D721Med (cell line): ENCODE measurements around the gene CRYZL1.

Experiments used
- DNase-seq: peaks from one replicate; pipeline ENCODE4 v3.0.0; 2011; ENCODE audit warnings: low spot score; ENCODE audit not compliant: insufficient read length
- FAIRE-seq: peaks from 2 replicates; lab custom pipeline; 2011; peaks lifted over from hg19 to GRCh38; lab: Jason Lieb, UNC
- CTCF ChIP-seq: IDR thresholded peaks from 2 replicates; pipeline ENCODE4 v1.5.1; 2012; ENCODE audit warnings: mild to moderate bottlenecking, control low read depth; ENCODE audit not compliant: insufficient read depth; ENCODE audit errors: missing control alignments

The CRYZL1 gene

DNA sequence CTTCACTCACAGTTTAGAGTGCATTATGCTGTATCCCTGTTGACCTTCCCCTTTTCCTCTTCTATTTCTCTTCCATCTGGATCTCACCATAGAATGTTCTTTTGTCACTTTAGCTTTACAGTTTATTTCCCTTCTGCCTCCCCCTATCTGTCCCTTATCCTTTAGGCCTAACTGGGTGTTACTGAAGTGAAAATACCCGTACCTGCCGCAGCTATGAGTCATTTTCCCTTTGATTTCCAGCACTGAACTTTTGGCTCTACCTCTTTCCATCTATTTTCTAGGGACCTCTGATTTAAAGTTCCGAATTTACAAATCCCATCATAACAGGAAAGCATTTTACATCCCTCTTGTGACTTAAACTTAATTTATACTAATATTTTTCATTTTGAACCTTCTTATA lies 20.5 kb upstream of the CRYZL1 start:
- DNase-seq (no peak), FAIRE-seq (no peak)
- no peak for TF ChIP-seq CTCF

GRCh38 chr21:33661146-33661545 lies 19.6 kb upstream of the CRYZL1 start:
- FAIRE-seq = no peak
- no peak for DNase-seq
- no peak for TF ChIP-seq CTCF

GRCh38 chr21:33660406-33660805 lies 18.9 kb upstream of the CRYZL1 start:
- TF ChIP-seq CTCF = no peak
- DNase-seq (no peak), FAIRE-seq (no peak)

DNA sequence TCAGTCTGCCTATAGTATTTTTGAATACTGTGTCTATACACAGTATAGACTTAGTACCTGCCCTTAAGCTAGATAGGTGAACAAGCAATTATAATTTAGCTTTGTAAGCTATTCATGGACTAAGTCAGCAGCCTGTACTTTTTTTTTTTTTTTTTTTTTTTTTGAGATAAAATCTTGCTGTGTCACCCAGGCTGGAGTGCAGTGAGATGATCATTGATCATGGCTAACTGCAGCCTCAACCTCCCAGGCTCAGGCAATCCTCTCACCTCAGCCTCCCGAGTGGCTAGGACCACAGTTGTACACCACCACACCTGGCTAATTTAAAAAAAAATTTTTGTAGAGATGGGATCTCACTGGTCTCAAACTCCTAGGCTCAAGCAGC lies 18.0 kb upstream of the CRYZL1 start:
- DNase-seq (no peak), FAIRE-seq (no peak)
- TF ChIP-seq CTCF = no peak

DNA sequence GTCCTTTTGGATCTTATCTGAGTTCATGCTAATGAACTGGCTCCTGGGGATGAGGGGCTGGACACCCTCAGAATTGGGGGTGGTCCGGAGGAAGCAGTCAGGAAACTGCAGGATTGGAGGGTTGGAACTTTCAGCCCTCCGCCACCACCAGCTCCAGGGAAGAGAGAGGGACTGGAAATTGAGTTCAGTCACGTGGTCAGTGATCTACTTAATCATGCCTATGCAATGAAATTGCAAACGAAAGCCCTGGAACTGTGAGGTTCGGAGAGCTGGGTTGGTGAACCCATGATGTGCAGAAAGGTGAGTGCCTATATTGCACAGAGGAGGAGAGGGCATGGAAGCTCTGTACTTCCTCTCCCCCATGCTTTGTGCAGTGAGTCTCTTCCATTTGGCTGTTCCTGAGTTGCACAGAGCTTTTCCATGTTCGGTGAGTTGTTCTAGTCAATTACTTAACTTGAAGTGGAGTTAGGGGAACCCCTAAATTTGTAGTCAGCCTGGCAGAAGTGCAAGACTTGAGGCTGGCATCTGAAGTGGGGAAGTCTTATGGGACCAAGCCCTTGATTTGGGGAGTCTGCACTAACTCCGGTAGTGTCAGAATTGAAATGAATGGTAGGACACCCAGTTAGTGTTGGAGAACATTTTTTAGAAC lies 17.5 kb upstream of the CRYZL1 start:
- TF ChIP-seq CTCF = no peak
- FAIRE-seq = no peak
- DNase-seq = no peak

DNA sequence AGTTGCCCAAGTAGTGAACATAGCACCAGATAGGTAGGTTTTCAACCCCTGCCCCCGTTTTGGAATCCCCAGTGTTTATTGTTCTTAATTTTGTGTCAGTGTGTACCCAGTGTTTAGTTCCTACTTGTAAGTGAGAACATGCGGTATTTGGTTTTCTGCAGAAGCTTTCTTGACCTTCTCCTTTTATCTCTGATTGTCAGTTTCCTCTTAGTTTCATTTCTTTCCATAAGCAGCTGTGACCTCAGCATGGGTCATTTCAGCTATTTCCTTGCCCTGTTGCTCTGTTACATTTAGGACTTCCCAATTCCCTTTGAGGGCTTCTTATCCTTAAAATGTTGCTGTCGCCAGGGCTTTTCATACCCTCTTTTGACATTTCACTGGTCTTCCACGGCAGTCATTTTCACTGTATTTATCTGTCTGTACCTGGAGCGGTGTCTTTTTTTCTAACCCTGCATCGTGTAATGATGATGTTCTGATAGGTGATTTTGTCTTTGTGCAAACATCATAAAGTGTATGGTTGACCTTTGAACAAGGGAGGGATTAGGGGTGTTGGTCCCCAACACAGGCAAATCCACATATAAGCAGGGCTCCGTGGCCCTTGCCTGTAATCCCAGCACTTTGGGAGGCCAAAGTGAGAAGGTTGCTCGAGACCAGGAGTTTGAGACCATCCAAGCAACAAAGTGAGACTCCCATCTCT lies 15.7 kb upstream of the CRYZL1 start:
- no peak for FAIRE-seq
- no peak for TF ChIP-seq CTCF
- DNase-seq = no peak

- DNase-seq (no peak), FAIRE-seq (no peak)
- TF ChIP-seq CTCF = no peak
These were observed 14.2 kb upstream of the CRYZL1 start for GRCh38 chr21:33655588-33656221.
